Memory B cell (primary cell): ENCODE data around the gene SMPD2.
A peak's percentile ranks its signal among the peaks of the same experiment; 100 is the strongest.
"Not testable (repeated sequence)": the region's sequence is repeated elsewhere in the genome, so short reads cannot be mapped to it uniquely, and the experiment has no call there.

ENCODE experiments used
- ATAC-seq: fragments of 150-1000 bp; cut with Tn5 transposase; 2 replicates; pipeline ENCODE4 v1.10.0; 2021; ENCODE audit warnings: low read depth, mild to moderate bottlenecking, moderate library complexity
- DNase-seq, 2 donors: peaks; one replicate each; pipeline ENCODE4 v3.0.0; 2022; ENCODE audit warnings: low spot score in 2 of 2
- H3K27ac Mint-ChIP-seq: one replicate; pipeline ENCODE4 v1.8.0; 2022; ENCODE audit warnings: mild to moderate bottlenecking, moderate library complexity, mixed read lengths
- H3K27me3 Mint-ChIP-seq: one replicate; pipeline ENCODE4 v1.8.0; 2022; ENCODE audit warnings: mixed read lengths
- H3K36me3 Mint-ChIP-seq: one replicate; pipeline ENCODE4 v1.8.0; 2022; ENCODE audit warnings: mild to moderate bottlenecking, mixed read lengths
- H3K4me1 Mint-ChIP-seq: one replicate; pipeline ENCODE4 v1.8.0; 2022; ENCODE audit warnings: mixed read lengths
- H3K4me3 Mint-ChIP-seq: one replicate; pipeline ENCODE4 v1.8.0; 2022; ENCODE audit warnings: mild to moderate bottlenecking, moderate library complexity, mixed read lengths
- H3K9me3 Mint-ChIP-seq: one replicate; pipeline ENCODE4 v1.8.0; 2022; ENCODE audit warnings: mixed read lengths

SMPD2 gene

GRCh38 chr6:109461205-109461604 lies 20.7 kb downstream of the SMPD2 start:
- H3K9me3 Mint-ChIP-seq, ATAC-seq, H3K27me3 Mint-ChIP-seq, DNase-seq, H3K4me3 Mint-ChIP-seq: not testable (repeated sequence)
- H3K4me1 Mint-ChIP-seq = peaks cover 44% of the 10 kb centered on the region
- peak overlapping the region; percentile 48 for H3K27ac Mint-ChIP-seq
- peaks cover 24% of the 10 kb centered on the region for H3K36me3 Mint-ChIP-seq

- no peak overlapping the region for H3K4me3 Mint-ChIP-seq
- no peaks in the 10 kb centered on the region for H3K27me3 Mint-ChIP-seq
- DNase-seq (no peak), ATAC-seq (peak; percentile 6)
- peak overlapping the region; percentile 85 for H3K27ac Mint-ChIP-seq
- no peaks in the 10 kb centered on the region for H3K9me3 Mint-ChIP-seq
- H3K36me3 Mint-ChIP-seq = peaks cover 25% of the 10 kb centered on the region
- H3K4me1 Mint-ChIP-seq = peaks cover 40% of the 10 kb centered on the region
Observed at GRCh38 chr6:109461733-109462526, 21.4 kb downstream of the SMPD2 start.

GRCh38 chr6:109465772-109466171 lies 25.2 kb downstream of the SMPD2 start:
- no peaks in the 10 kb centered on the region for H3K27me3 Mint-ChIP-seq
- H3K4me3 Mint-ChIP-seq = no peak overlapping the region
- H3K4me1 Mint-ChIP-seq = peaks cover 34% of the 10 kb centered on the region
- no peak for ATAC-seq
- no peaks in the 10 kb centered on the region for H3K9me3 Mint-ChIP-seq
- peak overlapping the region; percentile 91 for H3K27ac Mint-ChIP-seq
- peaks cover 47% of the 10 kb centered on the region for H3K36me3 Mint-ChIP-seq
- no peak for DNase-seq

GRCh38 chr6:109466212-109466923 lies 25.8 kb downstream of the SMPD2 start:
- Mint-ChIP-seq H3K27ac (no peak overlapping the region), H3K9me3 (no peaks in the 10 kb centered on the region), H3K4me1 (peaks cover 33% of the 10 kb centered on the region), H3K36me3 (peaks cover 45% of the 10 kb centered on the region), H3K27me3 (no peaks in the 10 kb centered on the region), H3K4me3 (no peak overlapping the region)
- no peak for ATAC-seq
- DNase-seq = no peak

- H3K4me3 Mint-ChIP-seq = no peak overlapping the region
- no peak for DNase-seq
- no peaks in the 10 kb centered on the region for H3K9me3 Mint-ChIP-seq
- no peaks in the 10 kb centered on the region for H3K27me3 Mint-ChIP-seq
- peak overlapping the region; percentile 60 for H3K27ac Mint-ChIP-seq
- H3K4me1 Mint-ChIP-seq = peaks cover 39% of the 10 kb centered on the region
- ATAC-seq = no peak
- H3K36me3 Mint-ChIP-seq = peaks cover 46% of the 10 kb centered on the region
Observed at GRCh38 chr6:109467696-109468095, 27.2 kb downstream of the SMPD2 start.

- Mint-ChIP-seq H3K4me1 (peaks cover 42% of the 10 kb centered on the region), H3K36me3 (peaks cover 53% of the 10 kb centered on the region), H3K4me3 (no peak overlapping the region), H3K27me3 (no peaks in the 10 kb centered on the region), H3K27ac (peak overlapping the region; percentile 77), H3K9me3 (no peaks in the 10 kb centered on the region)
- ATAC-seq = no peak
- no peak for DNase-seq
Observed at GRCh38 chr6:109469591-109470189, 29.2 kb downstream of the SMPD2 start.

- ATAC-seq = no peak
- H3K4me1 Mint-ChIP-seq = peaks cover 45% of the 10 kb centered on the region
Observed at GRCh38 chr6:109471105-109471810, 30.7 kb downstream of the SMPD2 start.

GRCh38 chr6:109472132-109472995 lies 31.8 kb downstream of the SMPD2 start:
- Mint-ChIP-seq H3K36me3 (peaks cover 49% of the 10 kb centered on the region), H3K4me1 (peaks cover 45% of the 10 kb centered on the region), H3K9me3 (no peaks in the 10 kb centered on the region), H3K4me3 (peak overlapping the region; percentile 53), H3K27me3 (no peaks in the 10 kb centered on the region), H3K27ac (peak overlapping the region; percentile 46)
- DNase-seq = no peak
- ATAC-seq = peak; percentile 93

More at GRCh38 chr6:109471105-109471810, 30.7 kb downstream of the SMPD2 start:
- Mint-ChIP-seq H3K27me3 (no peaks in the 10 kb centered on the region), H3K27ac (peak overlapping the region; percentile 46), H3K4me3 (no peak overlapping the region), H3K36me3 (peaks cover 50% of the 10 kb centered on the region), H3K9me3 (no peaks in the 10 kb centered on the region)
- no peak for DNase-seq

- no peak for DNase-seq
- no peaks in the 10 kb centered on the region for H3K9me3 Mint-ChIP-seq
- no peaks in the 10 kb centered on the region for H3K27me3 Mint-ChIP-seq
- H3K4me3 Mint-ChIP-seq = peak overlapping the region; percentile 53
- peaks cover 46% of the 10 kb centered on the region for H3K36me3 Mint-ChIP-seq
- peaks cover 46% of the 10 kb centered on the region for H3K4me1 Mint-ChIP-seq
- no peak for ATAC-seq
- peak overlapping the region; percentile 46 for H3K27ac Mint-ChIP-seq
Observed at GRCh38 chr6:109473120-109473519, 32.6 kb downstream of the SMPD2 start.

- DNase-seq (no peak), ATAC-seq (no peak)
- peaks cover 44% of the 10 kb centered on the region for H3K36me3 Mint-ChIP-seq
- no peaks in the 10 kb centered on the region for H3K27me3 Mint-ChIP-seq
- H3K4me3 Mint-ChIP-seq = no peak overlapping the region
- no peaks in the 10 kb centered on the region for H3K9me3 Mint-ChIP-seq
- H3K27ac Mint-ChIP-seq = peak overlapping the region; percentile 84
- H3K4me1 Mint-ChIP-seq = peaks cover 51% of the 10 kb centered on the region
Observed at GRCh38 chr6:109474995-109475394, 34.5 kb downstream of the SMPD2 start.

GRCh38 chr6:109475625-109476024 lies 35.1 kb downstream of the SMPD2 start:
- ATAC-seq (no peak), DNase-seq (no peak)
- peak overlapping the region; percentile 84 for H3K27ac Mint-ChIP-seq
- H3K4me3 Mint-ChIP-seq = no peak overlapping the region
- H3K27me3 Mint-ChIP-seq = no peaks in the 10 kb centered on the region
- H3K36me3 Mint-ChIP-seq = peaks cover 43% of the 10 kb centered on the region
- H3K4me1 Mint-ChIP-seq = peaks cover 57% of the 10 kb centered on the region
- no peaks in the 10 kb centered on the region for H3K9me3 Mint-ChIP-seq

- ATAC-seq (no peak), DNase-seq (no peak)
- Mint-ChIP-seq H3K9me3 (no peaks in the 10 kb centered on the region), H3K4me3 (peak overlapping the region; percentile 82), H3K27ac (peak overlapping the region; percentile 93), H3K36me3 (peaks cover 46% of the 10 kb centered on the region), H3K4me1 (peaks cover 56% of the 10 kb centered on the region), H3K27me3 (no peaks in the 10 kb centered on the region)
Observed at GRCh38 chr6:109477184-109477583, 36.7 kb downstream of the SMPD2 start.

GRCh38 chr6:109477725-109478124 lies 37.2 kb downstream of the SMPD2 start:
- H3K36me3 Mint-ChIP-seq = peaks cover 42% of the 10 kb centered on the region
- DNase-seq (no peak), ATAC-seq (no peak)
- H3K4me1 Mint-ChIP-seq = peaks cover 53% of the 10 kb centered on the region
- no peaks in the 10 kb centered on the region for H3K9me3 Mint-ChIP-seq
- peak overlapping the region; percentile 82 for H3K4me3 Mint-ChIP-seq
- peak overlapping the region; percentile 93 for H3K27ac Mint-ChIP-seq
- H3K27me3 Mint-ChIP-seq = no peaks in the 10 kb centered on the region
